Measurements from ENCODE around the gene LRRC23. TPM values are rescaled to one million over a fixed set of nuclear protein-coding genes. Genes with fewer than 3 reads are reported as not detected.

LRRC23 gene
- total RNA-seq, 2 donors from 2014 or later, result 7.3 to 8.0 TPM

DNA sequence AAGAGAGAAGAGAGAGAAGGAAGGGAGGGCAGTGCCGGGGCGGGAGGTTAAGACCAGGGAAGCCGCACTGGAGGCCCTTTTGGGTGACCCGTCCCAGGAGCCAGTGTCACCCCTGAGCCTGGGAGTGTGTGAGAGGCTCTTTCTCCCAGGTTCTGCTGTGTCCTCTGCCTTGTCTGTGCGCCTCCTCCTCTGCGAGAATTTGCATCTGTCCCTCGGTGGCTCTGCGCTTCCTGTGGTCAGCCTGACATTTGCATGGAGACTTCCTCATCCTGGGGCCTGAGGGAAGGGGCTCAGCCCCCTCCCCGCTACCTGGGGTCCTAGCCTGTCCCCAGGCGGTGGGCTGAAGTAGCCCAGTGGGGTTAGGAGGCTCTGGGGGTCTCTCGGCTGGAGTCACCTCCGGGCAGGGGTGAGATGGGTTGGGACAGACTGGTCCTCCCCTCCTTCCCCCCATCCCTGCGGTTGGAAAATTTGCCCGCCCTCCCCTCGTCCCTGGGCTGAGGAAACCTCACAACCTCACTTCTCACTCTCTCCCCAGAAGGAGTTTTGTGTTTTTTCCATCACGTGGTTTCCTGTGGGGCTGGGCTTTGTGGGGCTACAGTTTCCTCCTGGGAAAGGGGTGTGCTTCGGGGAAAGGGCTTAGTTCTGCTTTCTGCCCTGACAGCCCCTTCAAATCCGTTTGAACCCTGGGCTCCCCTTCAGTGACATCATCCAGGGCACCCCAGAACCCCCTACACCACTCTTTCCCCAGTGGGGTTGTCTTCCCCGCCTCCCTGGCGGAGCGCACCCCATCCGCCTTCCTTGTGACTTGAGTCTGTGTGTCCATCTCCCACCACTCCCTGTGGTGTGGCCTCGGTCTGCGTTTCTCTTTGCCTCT is 49.1 kb downstream of the LRRC23 start:
- no peaks in the 10 kb centered on the region for H3K4me1 ChIP-seq
- intact Hi-C loops (cut with DNase I), result no loop called here
- no peaks in the 10 kb centered on the region for H3K9me3 ChIP-seq
- no peaks in the 10 kb centered on the region for H3K27me3 ChIP-seq
- TF ChIP-seq, protein P1, sequence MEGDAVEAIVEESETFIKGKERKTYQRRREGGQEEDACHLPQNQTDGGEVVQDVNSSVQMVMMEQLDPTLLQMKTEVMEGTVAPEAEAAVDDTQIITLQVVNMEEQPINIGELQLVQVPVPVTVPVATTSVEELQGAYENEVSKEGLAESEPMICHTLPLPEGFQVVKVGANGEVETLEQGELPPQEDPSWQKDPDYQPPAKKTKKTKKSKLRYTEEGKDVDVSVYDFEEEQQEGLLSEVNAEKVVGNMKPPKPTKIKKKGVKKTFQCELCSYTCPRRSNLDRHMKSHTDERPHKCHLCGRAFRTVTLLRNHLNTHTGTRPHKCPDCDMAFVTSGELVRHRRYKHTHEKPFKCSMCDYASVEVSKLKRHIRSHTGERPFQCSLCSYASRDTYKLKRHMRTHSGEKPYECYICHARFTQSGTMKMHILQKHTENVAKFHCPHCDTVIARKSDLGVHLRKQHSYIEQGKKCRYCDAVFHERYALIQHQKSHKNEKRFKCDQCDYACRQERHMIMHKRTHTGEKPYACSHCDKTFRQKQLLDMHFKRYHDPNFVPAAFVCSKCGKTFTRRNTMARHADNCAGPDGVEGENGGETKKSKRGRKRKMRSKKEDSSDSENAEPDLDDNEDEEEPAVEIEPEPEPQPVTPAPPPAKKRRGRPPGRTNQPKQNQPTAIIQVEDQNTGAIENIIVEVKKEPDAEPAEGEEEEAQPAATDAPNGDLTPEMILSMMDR (IDR thresholded peaks at IDR 0.05), result no peak
- peak; percentile 72 for DNase-seq
- peak overlapping the region; percentile 80 for H3K27ac ChIP-seq
- peak overlapping the region; percentile 38 for H3K4me3 ChIP-seq
- H3K36me3 ChIP-seq, result no peaks in the 10 kb centered on the region
- peak overlapping the region; percentile 68 to 74 for H3K9ac ChIP-seq (ENCODE audit: low read depth in 2 of 2, low read length in 2 of 2)

DNA sequence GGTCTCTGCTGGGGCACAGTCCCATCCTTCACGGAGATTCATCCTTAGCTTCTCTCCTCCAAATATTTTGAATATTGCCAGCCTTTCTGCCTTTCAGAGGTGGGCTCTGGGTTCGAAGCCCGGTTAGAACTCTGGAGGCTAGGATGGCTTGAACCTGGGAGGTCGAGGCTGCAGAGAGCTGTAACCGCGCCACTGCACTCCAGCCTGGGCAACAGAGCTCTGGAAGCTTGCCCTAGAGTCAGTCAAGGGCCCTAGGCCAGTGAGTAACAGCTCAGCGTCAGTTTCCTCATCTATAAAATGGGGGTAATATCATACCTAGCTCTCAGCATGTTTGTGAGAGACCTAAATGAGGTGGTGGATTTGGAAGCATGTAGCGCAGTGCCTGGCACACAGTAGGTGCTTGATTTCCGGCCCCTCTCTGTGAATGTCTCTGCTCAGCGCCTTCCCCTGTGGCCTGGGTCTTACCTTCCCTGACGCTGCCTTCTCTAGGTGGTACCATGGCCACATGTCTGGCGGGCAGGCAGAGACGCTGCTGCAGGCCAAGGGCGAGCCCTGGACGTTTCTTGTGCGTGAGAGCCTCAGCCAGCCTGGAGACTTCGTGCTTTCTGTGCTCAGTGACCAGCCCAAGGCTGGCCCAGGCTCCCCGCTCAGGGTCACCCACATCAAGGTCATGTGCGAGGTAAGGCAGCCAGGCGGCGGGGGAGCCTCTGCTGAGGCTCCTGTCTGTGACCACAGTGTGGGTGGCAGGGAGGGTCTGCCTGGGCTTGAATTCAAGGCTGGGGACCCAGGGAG is 49.9 kb downstream of the LRRC23 start:
- peak overlapping the region; percentile 80 for H3K27ac ChIP-seq
- peak overlapping the region; percentile 9 to 19 for H3K9ac ChIP-seq (ENCODE audit: low read depth in 2 of 2, low read length in 2 of 2)
- no peak for DNase-seq
- no peaks in the 10 kb centered on the region for H3K27me3 ChIP-seq
- no peaks in the 10 kb centered on the region for H3K36me3 ChIP-seq
- H3K4me3 ChIP-seq, result peak overlapping the region; percentile 15
- TF ChIP-seq, protein P1 (IDR thresholded peaks at IDR 0.05), result no peak
- H3K4me1 ChIP-seq, result no peaks in the 10 kb centered on the region
- intact Hi-C loops (cut with DNase I), result no loop called here
- H3K9me3 ChIP-seq, result no peaks in the 10 kb centered on the region

GRCh38 chr12:6955108-6956020 is 50.7 kb downstream of the LRRC23 start:
- intact Hi-C loops (cut with DNase I), result no loop called here
- peak overlapping the region in 1 of 2 donors; percentile 9 for H3K9ac ChIP-seq (ENCODE audit: low read depth in 2 of 2, low read length in 2 of 2)
- H3K4me3 ChIP-seq, result no peak overlapping the region
- TF ChIP-seq, protein P1 (IDR thresholded peaks at IDR 0.05), result no peak
- no peaks in the 10 kb centered on the region for H3K27me3 ChIP-seq
- DNase-seq, result no peak
- H3K36me3 ChIP-seq, result no peaks in the 10 kb centered on the region
- H3K4me1 ChIP-seq, result peaks cover 8% of the 10 kb centered on the region
- peak overlapping the region; percentile 80 for H3K27ac ChIP-seq
- no peaks in the 10 kb centered on the region for H3K9me3 ChIP-seq

DNA sequence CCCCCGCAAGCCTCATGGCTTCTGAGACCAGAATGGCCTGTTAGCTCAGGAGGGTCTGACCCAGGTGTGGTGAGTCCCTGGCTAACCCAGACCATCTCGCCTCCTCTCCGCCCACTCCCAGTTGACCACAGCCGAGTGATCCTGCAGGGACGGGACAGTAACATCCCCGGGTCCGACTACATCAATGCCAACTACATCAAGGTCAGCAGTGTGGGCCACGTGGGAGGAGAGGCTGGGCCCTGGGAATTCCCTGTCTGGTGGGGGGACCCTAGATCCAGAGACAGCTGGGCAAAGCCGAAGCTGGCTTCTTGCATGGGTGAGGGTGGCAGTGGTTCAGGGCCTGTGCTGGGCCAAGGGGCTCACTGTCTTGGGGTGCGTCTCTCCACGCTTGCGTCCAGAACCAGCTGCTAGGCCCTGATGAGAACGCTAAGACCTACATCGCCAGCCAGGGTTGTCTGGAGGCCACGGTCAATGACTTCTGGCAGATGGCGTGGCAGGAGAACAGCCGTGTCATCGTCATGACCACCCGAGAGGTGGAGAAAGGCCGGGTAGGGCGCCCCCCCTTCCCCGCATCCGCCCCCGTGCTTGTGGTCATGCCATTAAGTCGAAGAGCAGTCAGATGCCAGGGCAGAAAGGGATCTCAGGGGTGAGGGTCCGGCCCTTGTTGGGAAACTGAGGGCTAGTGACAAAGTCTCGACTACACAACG is 51.6 kb downstream of the LRRC23 start:
- peaks cover 10% of the 10 kb centered on the region for H3K4me1 ChIP-seq
- intact Hi-C loops (cut with DNase I), result no loop called here
- H3K9me3 ChIP-seq, result no peaks in the 10 kb centered on the region
- no peaks in the 10 kb centered on the region for H3K36me3 ChIP-seq
- H3K27me3 ChIP-seq, result no peaks in the 10 kb centered on the region
- no peak overlapping the region for H3K9ac ChIP-seq (ENCODE audit: low read depth in 2 of 2, low read length in 2 of 2)
- H3K27ac ChIP-seq, result no peak overlapping the region
- TF ChIP-seq, protein P1 (IDR thresholded peaks at IDR 0.05), result no peak
- no peak for DNase-seq
- H3K4me3 ChIP-seq, result no peak overlapping the region

All from colonic mucosa (tissue), 4 donors.